Keratinocyte (primary cell): Measurements from ENCODE around the gene CELSR1. TPM values are rescaled to one million over a fixed set of nuclear protein-coding genes. Genes with fewer than 3 reads are reported as not detected.
A peak's percentile ranks its signal among the peaks of the same experiment; 100 is the strongest.

Experiments
- DNase-seq: peaks from one replicate; pipeline ENCODE4 v3.0.0-alpha.2; 2011; ENCODE audit warnings: low read depth, missing footprints, low spot score
- FAIRE-seq: peaks from 2 replicates; lab custom pipeline; 2011; peaks lifted over from hg19 to GRCh38; lab: Jason Lieb, UNC
- H2AFZ ChIP-seq: 2 replicates; pipeline ENCODE4 v1.6.0; 2012; ENCODE audit warnings: low read length, control low read depth, inconsistent platforms; ENCODE audit not compliant: control insufficient read depth
- H3K27ac ChIP-seq: 2 replicates; pipeline ENCODE4 v1.5.1; 2011; ENCODE audit warnings: low read length; ENCODE audit not compliant: control insufficient read depth, insufficient read depth
- H3K27me3 ChIP-seq: 3 replicates; pipeline ENCODE4 v1.6.0; 2011; ENCODE audit warnings: low read length; ENCODE audit not compliant: control insufficient read depth, insufficient read depth; ENCODE audit errors: extremely low read depth
- H3K36me3 ChIP-seq, 2 experiments: 2 replicates in 1 of 2; 3 replicates in 1 of 2; pipeline ENCODE4 v1.5.1; 2011; ENCODE audit warnings: low read length in 2 of 2, mild to moderate bottlenecking in 1 of 2; ENCODE audit not compliant: control insufficient read depth in 2 of 2, insufficient read depth in 2 of 2; ENCODE audit errors: extremely low read depth in 1 of 2
- H3K4me1 ChIP-seq: 3 replicates; pipeline ENCODE4 v1.5.1; 2011; ENCODE audit warnings: low read length; ENCODE audit not compliant: control insufficient read depth, insufficient read depth; ENCODE audit errors: extremely low read depth
- H3K4me2 ChIP-seq: 3 replicates; pipeline ENCODE4 v1.6.0; 2011; ENCODE audit warnings: low read depth, low read length; ENCODE audit not compliant: control insufficient read depth, insufficient read depth; ENCODE audit errors: extremely low read depth
- H3K4me3 ChIP-seq, 3 experiments: fragments of 200-600 bp in 1 of 3; sonication (generic) in 1 of 3; 2 replicates in 2 of 3; 3 replicates in 1 of 3; pipeline ENCODE4 v1.5.1; 2011 to 2016; ENCODE audit warnings: low read length in 3 of 3, mild to moderate bottlenecking in 3 of 3, control low read depth in 2 of 3, inconsistent platforms in 1 of 3, low read depth in 1 of 3, mixed read lengths in 1 of 3, mixed run types in 1 of 3, moderate library complexity in 1 of 3; ENCODE audit not compliant: control insufficient read depth in 2 of 3, insufficient read depth in 2 of 3; ENCODE audit errors: extremely low read depth in 1 of 3
- H3K79me2 ChIP-seq: 2 replicates; pipeline ENCODE4 v1.6.0; 2012; ENCODE audit warnings: low read length; ENCODE audit not compliant: control insufficient read depth, insufficient read depth
- H3K9ac ChIP-seq: 3 replicates; pipeline ENCODE4 v1.6.0; 2011; ENCODE audit warnings: low read length; ENCODE audit not compliant: control insufficient read depth, insufficient read depth; ENCODE audit errors: extremely low read depth
- H3K9me1 ChIP-seq: 3 replicates; pipeline ENCODE4 v1.6.0; 2011; ENCODE audit warnings: low read length; ENCODE audit not compliant: control insufficient read depth, insufficient read depth; ENCODE audit errors: extremely low read depth
- H3K9me3 ChIP-seq: 2 replicates; pipeline ENCODE4 v1.5.1; 2012; ENCODE audit warnings: low read depth, low read length; ENCODE audit not compliant: control insufficient read depth
- H4K20me1 ChIP-seq: 3 replicates; pipeline ENCODE4 v1.6.0; 2011; ENCODE audit warnings: low read length; ENCODE audit not compliant: control insufficient read depth, insufficient read depth; ENCODE audit errors: extremely low read depth
- CTCF ChIP-seq, 3 experiments: IDR thresholded peaks in 1 of 3; conservative IDR thresholded peaks in 1 of 3; optimal IDR thresholded peaks in 1 of 3; 2 replicates in 2 of 3; 3 replicates in 1 of 3; pipeline versions ENCODE3 to v1.5.1; 2011; ENCODE audit warnings: low read length in 3 of 3, mild to moderate bottlenecking in 3 of 3, moderate library complexity in 2 of 3, control low read depth in 1 of 3, inconsistent platforms in 1 of 3; ENCODE audit not compliant: insufficient read depth in 2 of 3; ENCODE audit errors: extremely low read depth in 1 of 3
- EZH2 ChIP-seq: IDR thresholded peaks from one replicate; pipeline ENCODE4 v1.6.1; 2012; ENCODE audit warnings: inconsistent platforms, mild to moderate bottlenecking, low read length, moderate library complexity
- dilution Hi-C: fragments of 300-500 bp; cut with MboI; formaldehyde crosslinking; loops from one replicate; pipeline ENCODE4 v1.7.0; 2020; ENCODE audit warnings: low sequenced_read_pairs; ENCODE audit not compliant: extremely low pct_ligation_motif_present
- polyA plus RNA-seq, 5 experiments: library from polyadenylated mRNA; depleted of rRNA in 3 of 5; stranded (reverse) in 3 of 5; stranded (forward) in 1 of 5; unstranded in 1 of 5; fragments of >200 nt; gene quantifications; 1 replicate in 1 of 5; 2 replicates in 3 of 5; 3 replicates in 1 of 5; pipeline versions ENCODE4 v1.2.1 to v1.2.3, GENCODE V29; 2011 to 2012; ENCODE audit warnings: missing spikeins in 2 of 5, low read depth in 1 of 5, low replicate concordance in 1 of 5

CELSR1 gene
- polyA plus RNA-seq, 1 donor (not counting 4 experiments of a cell fraction or from before 2014, with no cell fraction given): 16.1 TPM

GRCh38 chr22:46542011-46542985 lies 4.9 kb upstream of the CELSR1 start:
- FAIRE-seq (peak; percentile 46), DNase-seq (no peak)
- Histone ChIP-seq H3K4me2 (peak overlapping the region; percentile 42), H3K27me3 (no peaks in the 10 kb centered on the region), H3K27ac (peak overlapping the region; percentile 45), H3K79me2 (no peaks in the 10 kb centered on the region), H3K4me1 (peaks cover 37% of the 10 kb centered on the region), H3K36me3 (peaks cover 0 to 2% of the 10 kb centered on the region in 2 experiments), H4K20me1 (no peaks in the 10 kb centered on the region), H3K9me1 (no peaks in the 10 kb centered on the region), H3K9ac (peak overlapping the region; percentile 8), H3K4me3 (no peak overlapping the region), H3K9me3 (no peaks in the 10 kb centered on the region), H2AFZ (no peak overlapping the region)
- dilution Hi-C loops: no loop called here
- no peak for TF ChIP-seq EZH2
- TF ChIP-seq CTCF (optimal IDR thresholded peaks at IDR 0.05 in 1 of 3, IDR thresholded peaks at IDR 0.05 in 1 of 3, conservative IDR thresholded peaks at IDR 0.05 in 1 of 3; ENCODE audit: extremely low read depth in 1 of 3, insufficient read depth in 2 of 3, low read length in 3 of 3): peak; percentile 95 to 99 (median 98)

DNA sequence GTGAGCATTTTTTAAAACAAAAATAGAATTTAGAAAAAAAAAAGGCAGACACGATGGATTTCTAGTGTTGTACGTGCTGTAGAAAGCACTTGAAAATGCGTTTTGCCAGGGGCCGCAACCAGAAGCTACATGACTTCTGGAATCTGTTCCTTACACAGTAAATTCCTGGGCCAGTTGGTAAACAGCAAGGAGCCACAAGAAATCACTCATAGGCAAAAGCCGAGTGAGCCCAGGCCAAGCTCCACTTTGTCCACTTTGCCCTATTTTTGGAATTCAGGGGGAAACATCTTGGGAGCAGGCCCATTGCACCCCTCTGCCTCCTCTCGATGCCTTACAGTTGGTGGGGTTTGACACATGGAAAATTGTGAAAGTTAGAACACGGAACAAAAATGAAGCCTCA lies 4.1 kb upstream of the CELSR1 start:
- Histone ChIP-seq H3K9ac (peak overlapping the region; percentile 5), H3K9me3 (no peaks in the 10 kb centered on the region), H3K9me1 (no peaks in the 10 kb centered on the region), H3K36me3 (peaks cover 0 to 2% of the 10 kb centered on the region in 2 experiments), H3K27me3 (no peaks in the 10 kb centered on the region), H3K79me2 (no peaks in the 10 kb centered on the region), H3K27ac (peak overlapping the region; percentile 45), H3K4me2 (peak overlapping the region; percentile 42), H2AFZ (no peak overlapping the region), H3K4me3 (no peak overlapping the region), H4K20me1 (no peaks in the 10 kb centered on the region), H3K4me1 (peaks cover 30% of the 10 kb centered on the region)
- dilution Hi-C loops: no loop called here
- FAIRE-seq (no peak), DNase-seq (no peak)
- TF ChIP-seq EZH2 (no peak), CTCF (optimal IDR thresholded peaks at IDR 0.05 in 1 of 3, IDR thresholded peaks at IDR 0.05 in 1 of 3, conservative IDR thresholded peaks at IDR 0.05 in 1 of 3; ENCODE audit: extremely low read depth in 1 of 3, insufficient read depth in 2 of 3, low read length in 3 of 3) (no peak)
